Measurements from ENCODE around the gene CFAP299.

CFAP299 gene

GRCh38 chr4:80535551-80535950 is 200.0 kb downstream of the CFAP299 start:
- no peaks in the 10 kb centered on the region for H3K79me2 ChIP-seq (ENCODE audit: low read length)
- H3K4me3 ChIP-seq (ENCODE audit: low read length) = no peak overlapping the region
- peaks cover 15% of the 10 kb centered on the region for H3K4me1 ChIP-seq (ENCODE audit: low read length)
- H3K27me3 ChIP-seq (ENCODE audit: low read depth, low read length) = peaks cover 54% of the 10 kb centered on the region
- TF ChIP-seq CTCF (IDR thresholded peaks at IDR 0.05; ENCODE audit: low read depth, low read length) (no peak), EZH2phosphoT487 (IDR thresholded peaks at IDR 0.05; ENCODE audit: low read depth) (no peak)
- H3K4me2 ChIP-seq (ENCODE audit: low read length) = no peak overlapping the region
- H4K20me1 ChIP-seq (ENCODE audit: insufficient read depth, low read length) = 0 out of 2 replicates have a peak, but pooled peaks cover 9% of the 10 kb centered on the region
- H3K27ac ChIP-seq (ENCODE audit: low read length) = no peak overlapping the region
- H2AFZ ChIP-seq (ENCODE audit: low read depth, low read length) = no peak overlapping the region
- no peaks in the 10 kb centered on the region for H3K9me3 ChIP-seq (ENCODE audit: insufficient read depth, low read length)
- no peaks in the 10 kb centered on the region for H3K36me3 ChIP-seq (replicated peaks; ENCODE audit: low read depth, low read length)
- no peak overlapping the region for H3K9ac ChIP-seq (ENCODE audit: low read length)

- no peak for TF ChIP-seq CTCF (IDR thresholded peaks at IDR 0.05; ENCODE audit: low read depth, low read length)
- TF ChIP-seq EZH2phosphoT487 (IDR thresholded peaks at IDR 0.05; ENCODE audit: low read depth) = no peak; the same call in 1 of the 2 replicates
- Histone ChIP-seq H3K4me3 (ENCODE audit: low read length) (no peak overlapping the region), H2AFZ (ENCODE audit: low read depth, low read length) (no peak overlapping the region), H4K20me1 (ENCODE audit: insufficient read depth, low read length) (0 out of 2 replicates have a peak, but pooled peaks cover 9% of the 10 kb centered on the region), H3K79me2 (ENCODE audit: low read length) (no peaks in the 10 kb centered on the region), H3K27ac (ENCODE audit: low read length) (no peak overlapping the region), H3K9me3 (ENCODE audit: insufficient read depth, low read length) (no peaks in the 10 kb centered on the region), H3K9ac (ENCODE audit: low read length) (no peak overlapping the region), H3K4me2 (ENCODE audit: low read length) (no peak overlapping the region), H3K36me3 (replicated peaks; ENCODE audit: low read depth, low read length) (no peaks in the 10 kb centered on the region), H3K27me3 (ENCODE audit: low read depth, low read length) (peaks cover 70% of the 10 kb centered on the region), H3K4me1 (ENCODE audit: low read length) (peaks cover 29% of the 10 kb centered on the region)
These were observed 202.9 kb downstream of the CFAP299 start for GRCh38 chr4:80538276-80538926.

GRCh38 chr4:80539190-80539589 is 203.7 kb downstream of the CFAP299 start:
- Histone ChIP-seq H3K79me2 (ENCODE audit: low read length) (no peaks in the 10 kb centered on the region), H3K27me3 (ENCODE audit: low read depth, low read length) (peaks cover 76% of the 10 kb centered on the region), H4K20me1 (ENCODE audit: insufficient read depth, low read length) (0 out of 2 replicates have a peak, but pooled peaks cover 9% of the 10 kb centered on the region), H3K4me1 (ENCODE audit: low read length) (peaks cover 29% of the 10 kb centered on the region), H3K4me3 (ENCODE audit: low read length) (no peak overlapping the region), H3K36me3 (replicated peaks; ENCODE audit: low read depth, low read length) (no peaks in the 10 kb centered on the region), H3K9ac (ENCODE audit: low read length) (no peak overlapping the region), H2AFZ (ENCODE audit: low read depth, low read length) (no peak overlapping the region), H3K27ac (ENCODE audit: low read length) (no peak overlapping the region), H3K4me2 (ENCODE audit: low read length) (no peak overlapping the region), H3K9me3 (ENCODE audit: insufficient read depth, low read length) (no peaks in the 10 kb centered on the region)
- TF ChIP-seq EZH2phosphoT487 (IDR thresholded peaks at IDR 0.05; ENCODE audit: low read depth) (no peak), CTCF (IDR thresholded peaks at IDR 0.05; ENCODE audit: low read depth, low read length) (no peak)

- Histone ChIP-seq H3K27me3 (ENCODE audit: low read depth, low read length) (peaks cover 87% of the 10 kb centered on the region), H4K20me1 (ENCODE audit: insufficient read depth, low read length) (0 out of 2 replicates have a peak, but pooled peaks cover 9% of the 10 kb centered on the region), H3K4me2 (ENCODE audit: low read length) (peak overlapping the region; percentile 42), H3K36me3 (replicated peaks; ENCODE audit: low read depth, low read length) (no peaks in the 10 kb centered on the region), H3K4me3 (ENCODE audit: low read length) (no peak overlapping the region), H3K9me3 (ENCODE audit: insufficient read depth, low read length) (no peaks in the 10 kb centered on the region), H3K27ac (ENCODE audit: low read length) (no peak overlapping the region), H3K9ac (ENCODE audit: low read length) (no peak overlapping the region), H3K4me1 (ENCODE audit: low read length) (peaks cover 29% of the 10 kb centered on the region), H2AFZ (ENCODE audit: low read depth, low read length) (no peak overlapping the region), H3K79me2 (ENCODE audit: low read length) (no peaks in the 10 kb centered on the region)
- TF ChIP-seq CTCF (IDR thresholded peaks at IDR 0.05; ENCODE audit: low read depth, low read length) = no peak
- no peak for TF ChIP-seq EZH2phosphoT487 (IDR thresholded peaks at IDR 0.05; ENCODE audit: low read depth)
These were observed 204.8 kb downstream of the CFAP299 start for GRCh38 chr4:80540349-80540748.

Measured in OCI-LY3 (cell line).